SIG-M5 (cell line): ENCODE data around the gene ELMO1.

Experiments used
- DNase-seq: peaks from one replicate; lab custom pipeline; 2025; lab: John Stamatoyannopoulos, UW

Gene ELMO1

GRCh38 chr7:37368540-37368939 is 80.1 kb downstream of the ELMO1 start:
- DNase-seq = no peak

GRCh38 chr7:37367010-37367409 is 81.7 kb downstream of the ELMO1 start:
- no peak for DNase-seq

- DNase-seq = no peak
These were observed 82.2 kb downstream of the ELMO1 start for GRCh38 chr7:37366445-37366844.

- no peak for DNase-seq
These were observed 83.3 kb downstream of the ELMO1 start for GRCh38 chr7:37365405-37365804.

GRCh38 chr7:37364856-37365255 is 83.8 kb downstream of the ELMO1 start:
- DNase-seq = no peak

- DNase-seq = no peak
These were observed 84.8 kb downstream of the ELMO1 start for GRCh38 chr7:37363536-37364491.

GRCh38 chr7:37362802-37363201 is 85.9 kb downstream of the ELMO1 start:
- DNase-seq = no peak

GRCh38 chr7:37360484-37360883 is 88.2 kb downstream of the ELMO1 start:
- no peak for DNase-seq

GRCh38 chr7:37359662-37360444 is 88.8 kb downstream of the ELMO1 start:
- no peak for DNase-seq

- no peak for DNase-seq
These were observed 89.5 kb downstream of the ELMO1 start for GRCh38 chr7:37359180-37359579.

GRCh38 chr7:37357637-37357996 is 91.0 kb downstream of the ELMO1 start:
- DNase-seq = no peak

GRCh38 chr7:37356911-37357636 is 91.6 kb downstream of the ELMO1 start:
- no peak for DNase-seq

GRCh38 chr7:37354656-37355131 is 94.0 kb downstream of the ELMO1 start:
- peak; percentile 90 for DNase-seq

- no peak for DNase-seq
These were observed 94.6 kb downstream of the ELMO1 start for GRCh38 chr7:37353949-37354655.

GRCh38 chr7:37352974-37353948 is 95.4 kb downstream of the ELMO1 start:
- DNase-seq = no peak

- no peak for DNase-seq
These were observed 96.3 kb downstream of the ELMO1 start for GRCh38 chr7:37352251-37352880.

GRCh38 chr7:37351716-37352115 is 96.9 kb downstream of the ELMO1 start:
- DNase-seq = no peak

GRCh38 chr7:37349979-37350590 is 98.6 kb downstream of the ELMO1 start:
- DNase-seq = no peak

GRCh38 chr7:37348982-37349381 is 99.7 kb downstream of the ELMO1 start:
- DNase-seq = no peak
